Trophoblast cell (in vitro differentiated cells and primary cell): ENCODE data around the gene MFSD1.

Experiments
- DNase-seq, 2 donors: peaks; one replicate each; pipeline ENCODE4 v3.0.0-alpha.2; 2016
- H2AFZ ChIP-seq: 2 replicates; pipeline ENCODE4 v1.6.1; 2013; ENCODE audit warnings: low read length, moderate library complexity, mild to moderate bottlenecking; ENCODE audit not compliant: insufficient read depth, poor library complexity
- H2AK5ac ChIP-seq: 2 replicates; pipeline ENCODE4 v1.6.1; 2013; ENCODE audit warnings: mild to moderate bottlenecking, low read length
- H2BK120ac ChIP-seq: 2 replicates; pipeline ENCODE4 v1.6.1; 2013; ENCODE audit warnings: low read length, mild to moderate bottlenecking, moderate library complexity; ENCODE audit not compliant: insufficient read depth, poor library complexity
- H2BK12ac ChIP-seq: 2 replicates; pipeline ENCODE4 v1.6.1; 2013; ENCODE audit warnings: mild to moderate bottlenecking, low read length, moderate library complexity
- H2BK5ac ChIP-seq: 2 replicates; pipeline ENCODE4 v1.6.1; 2013; ENCODE audit warnings: low read length, low read depth, moderate library complexity, mild to moderate bottlenecking; ENCODE audit not compliant: poor library complexity
- H3K14ac ChIP-seq: 2 replicates; pipeline ENCODE4 v1.6.1; 2013; ENCODE audit warnings: mild to moderate bottlenecking, low read length
- H3K18ac ChIP-seq: 2 replicates; pipeline ENCODE4 v1.6.1; 2013; ENCODE audit warnings: mild to moderate bottlenecking, low read length
- H3K23ac ChIP-seq: 2 replicates; pipeline ENCODE4 v1.6.1; 2013; ENCODE audit warnings: low read length
- H3K27ac ChIP-seq: 2 replicates; pipeline ENCODE4 v1.5.1; 2013; ENCODE audit warnings: low read depth, mild to moderate bottlenecking, inconsistent platforms, low read length, moderate library complexity
- H3K27me3 ChIP-seq: 2 replicates; pipeline ENCODE4 v1.6.1; 2013; ENCODE audit warnings: inconsistent platforms, mild to moderate bottlenecking, low read length, moderate library complexity; ENCODE audit not compliant: insufficient read depth
- H3K36me3 ChIP-seq, 2 experiments: 1 replicate in 1 of 2; 2 replicates in 1 of 2; pipeline ENCODE4 v1.6.1; 2013; ENCODE audit warnings: low read length in 2 of 2, mild to moderate bottlenecking in 2 of 2, moderate library complexity in 1 of 2; ENCODE audit not compliant: insufficient read depth in 2 of 2, control insufficient read depth in 1 of 2
- H3K4ac ChIP-seq: 2 replicates; pipeline ENCODE4 v1.6.1; 2013; ENCODE audit warnings: low read depth, mild to moderate bottlenecking, low read length, moderate library complexity
- H3K4me1 ChIP-seq, 2 experiments: 1 replicate in 1 of 2; 2 replicates in 1 of 2; pipeline ENCODE4 v1.6.1; 2013; ENCODE audit warnings: low read length in 2 of 2, mild to moderate bottlenecking in 2 of 2, moderate library complexity in 1 of 2; ENCODE audit not compliant: insufficient read depth in 2 of 2, control insufficient read depth in 1 of 2
- H3K4me2 ChIP-seq: 2 replicates; pipeline ENCODE4 v1.6.1; 2013; ENCODE audit warnings: inconsistent platforms, mild to moderate bottlenecking, low read length, moderate library complexity
- H3K4me3 ChIP-seq: 2 replicates; pipeline ENCODE4 v1.5.1; 2013; ENCODE audit warnings: mild to moderate bottlenecking, low read depth, low read length, inconsistent platforms
- H3K79me1 ChIP-seq: one replicate; pipeline ENCODE4 v1.6.1; 2013; ENCODE audit warnings: low read length
- H3K79me2 ChIP-seq: 2 replicates; pipeline ENCODE4 v1.6.1; 2013; ENCODE audit warnings: low read length, mild to moderate bottlenecking; ENCODE audit not compliant: control insufficient read depth, insufficient read depth, poor library complexity
- H3K9ac ChIP-seq: 2 replicates; pipeline ENCODE4 v1.6.1; 2013; ENCODE audit warnings: mild to moderate bottlenecking, low read length
- H3K9me3 ChIP-seq: 2 replicates; pipeline ENCODE4 v1.6.1; 2013; ENCODE audit warnings: low read depth, mild to moderate bottlenecking, control low read depth, inconsistent platforms, low read length; ENCODE audit not compliant: insufficient read depth
- H4K12ac ChIP-seq: 2 replicates; pipeline ENCODE4 v1.6.1; 2013; ENCODE audit warnings: low read depth, mild to moderate bottlenecking, low read length, moderate library complexity
- H4K8ac ChIP-seq: 2 replicates; pipeline ENCODE4 v1.6.1; 2013; ENCODE audit warnings: low read depth, mild to moderate bottlenecking, low read length, moderate library complexity
- H4K91ac ChIP-seq: one replicate; pipeline ENCODE4 v1.6.1; 2013; ENCODE audit warnings: low read depth, mild to moderate bottlenecking, low read length, moderate library complexity
- WGBS: extraction: QIAGEN DNeasy Blood & Tissue Kit; methylation state at CpG from one replicate; pipeline ENCODE4 v1.1.7; 2013; ENCODE audit warnings: missing lambda C conversion rate; ENCODE audit not compliant: insufficient read length, insufficient coverage; ENCODE audit errors: extremely low coverage; 5-methylcytosine and 5-hydroxymethylcytosine counted together

The MFSD1 gene

DNA sequence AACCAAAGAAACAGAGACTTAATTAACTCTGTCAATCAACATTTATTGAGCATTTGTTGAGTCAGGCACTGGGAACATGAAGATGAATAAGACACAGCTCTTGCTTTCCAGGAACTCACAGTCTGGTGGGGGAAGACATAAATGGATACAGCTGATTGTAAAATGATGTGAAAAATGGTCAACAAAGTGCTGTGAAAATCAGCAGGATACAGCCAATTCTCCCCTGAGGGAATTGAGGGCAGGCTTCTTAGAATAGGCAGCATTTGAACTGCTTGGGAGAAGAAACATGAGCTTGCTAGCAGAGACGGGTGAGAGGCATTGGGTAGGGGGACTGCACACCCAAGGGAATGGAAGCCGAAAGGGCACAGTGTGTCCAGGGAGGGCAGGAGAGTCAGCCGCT is 41.1 kb downstream of the MFSD1 start:
- H3K4me3 ChIP-seq, result no peak overlapping the region
- H3K18ac ChIP-seq, result no peak overlapping the region
- no peak overlapping the region for H3K4me2 ChIP-seq
- H2BK5ac ChIP-seq, result no peak overlapping the region
- H4K91ac ChIP-seq, result no peak overlapping the region
- no peak overlapping the region for H3K27ac ChIP-seq
- H3K27me3 ChIP-seq, result no peaks in the 10 kb centered on the region
- WGBS, result no CpG with 5 or more reads among the region's 3 CpGs
- DNase-seq, result no peak
- no peak overlapping the region for H3K14ac ChIP-seq
- H3K9me3 ChIP-seq, result no peaks in the 10 kb centered on the region
- H2AFZ ChIP-seq, result no peak overlapping the region
- H3K79me2 ChIP-seq, result no peaks in the 10 kb centered on the region
- H3K23ac ChIP-seq, result no peak overlapping the region
- H3K36me3 ChIP-seq, result no peaks in the 10 kb centered on the region
- H4K8ac ChIP-seq, result no peak overlapping the region
- H3K9ac ChIP-seq, result no peak overlapping the region
- no peaks in the 10 kb centered on the region for H3K4me1 ChIP-seq
- H4K12ac ChIP-seq, result no peak overlapping the region
- no peaks in the 10 kb centered on the region for H3K79me1 ChIP-seq
- H2AK5ac ChIP-seq, result no peak overlapping the region
- H3K4ac ChIP-seq, result no peak overlapping the region
- no peak overlapping the region for H2BK12ac ChIP-seq
- no peak overlapping the region for H2BK120ac ChIP-seq

DNA sequence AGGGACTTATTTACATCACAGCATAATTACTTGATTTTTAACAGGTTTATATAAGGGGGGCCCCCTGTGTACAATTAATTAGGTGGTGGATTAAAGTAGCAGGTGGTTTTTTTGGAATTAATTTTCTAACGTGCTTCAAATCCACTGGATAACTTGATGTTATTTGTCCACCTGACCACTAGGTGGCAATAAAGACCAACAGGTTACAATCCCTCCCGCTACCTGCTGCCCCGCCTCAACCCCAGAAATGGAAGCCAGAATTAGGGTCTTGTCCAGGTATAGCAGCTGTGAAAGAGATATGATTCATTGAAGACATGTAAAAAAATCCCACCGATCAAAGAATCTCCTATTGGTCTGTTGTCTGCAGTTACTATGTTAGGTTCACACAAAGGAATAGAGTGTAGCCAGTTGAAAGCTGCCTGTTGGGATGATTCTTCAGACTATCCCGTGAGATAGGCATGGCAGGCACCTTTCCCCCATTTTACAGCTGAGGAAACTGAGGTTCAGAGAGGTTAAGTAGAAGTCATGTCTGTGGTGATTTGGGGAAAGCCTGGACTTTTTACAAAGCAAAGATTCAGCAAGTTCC is 44.0 kb downstream of the MFSD1 start:
- H4K8ac ChIP-seq, result no peak overlapping the region
- no peak overlapping the region for H3K4me2 ChIP-seq
- H3K4me3 ChIP-seq, result no peak overlapping the region
- no CpG with 5 or more reads among the region's 5 CpGs for WGBS
- H3K79me1 ChIP-seq, result no peaks in the 10 kb centered on the region
- H3K9me3 ChIP-seq, result no peaks in the 10 kb centered on the region
- no peak overlapping the region for H2BK120ac ChIP-seq
- no peak overlapping the region for H4K12ac ChIP-seq
- no peak overlapping the region for H3K9ac ChIP-seq
- no peak overlapping the region for H2BK5ac ChIP-seq
- no peak overlapping the region for H2AK5ac ChIP-seq
- DNase-seq, result peak in 1 of 2 donors; percentile 59
- no peaks in the 10 kb centered on the region for H3K36me3 ChIP-seq
- no peak overlapping the region for H3K27ac ChIP-seq
- H3K18ac ChIP-seq, result no peak overlapping the region
- H3K4me1 ChIP-seq, result no peaks in the 10 kb centered on the region
- no peak overlapping the region for H2AFZ ChIP-seq
- no peak overlapping the region for H3K4ac ChIP-seq
- H3K79me2 ChIP-seq, result no peaks in the 10 kb centered on the region
- no peak overlapping the region for H3K23ac ChIP-seq
- no peak overlapping the region for H3K14ac ChIP-seq
- no peak overlapping the region for H4K91ac ChIP-seq
- H3K27me3 ChIP-seq, result no peaks in the 10 kb centered on the region
- H2BK12ac ChIP-seq, result no peak overlapping the region

DNA sequence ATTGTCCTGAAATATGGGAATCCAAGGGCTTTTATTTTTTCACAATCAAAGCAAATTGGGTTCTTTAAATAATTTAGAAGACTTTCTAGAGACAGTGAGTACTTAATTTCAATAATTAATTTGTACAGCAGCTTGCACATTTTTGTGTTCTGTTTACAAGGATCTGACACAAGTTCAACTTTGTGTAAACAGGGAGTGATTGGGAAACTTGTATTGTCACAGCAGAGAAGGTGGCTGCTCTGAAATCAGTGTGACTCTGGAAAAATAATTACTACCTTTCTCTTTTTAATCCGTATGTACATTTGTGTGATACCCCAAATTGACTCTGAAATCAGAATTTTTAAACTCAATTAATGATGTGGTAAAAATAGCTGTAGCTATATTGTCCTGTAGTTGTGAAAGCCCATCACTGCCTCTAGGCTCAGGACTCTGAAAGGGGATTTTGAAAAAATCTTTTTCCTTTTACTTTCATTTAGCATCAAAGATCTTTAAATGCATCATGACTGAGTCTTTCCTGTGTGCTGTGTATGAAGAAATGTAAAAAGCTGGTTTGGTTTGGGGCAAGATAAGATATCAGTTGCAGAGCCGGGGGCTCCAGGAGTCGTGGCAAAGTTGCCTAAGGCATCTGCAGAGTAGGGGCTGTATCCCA is 45.1 kb downstream of the MFSD1 start:
- Histone ChIP-seq H2BK12ac (no peak overlapping the region), H3K4me1 (no peaks in the 10 kb centered on the region), H4K12ac (no peak overlapping the region), H3K4ac (no peak overlapping the region), H3K4me3 (no peak overlapping the region), H2BK5ac (no peak overlapping the region), H3K4me2 (no peak overlapping the region), H3K9me3 (no peaks in the 10 kb centered on the region), H3K79me2 (no peaks in the 10 kb centered on the region), H3K14ac (no peak overlapping the region), H2AK5ac (no peak overlapping the region), H3K18ac (no peak overlapping the region), H4K91ac (no peak overlapping the region), H2AFZ (no peak overlapping the region), H3K9ac (no peak overlapping the region), H3K79me1 (no peaks in the 10 kb centered on the region), H4K8ac (no peak overlapping the region), H3K23ac (no peak overlapping the region), H3K36me3 (no peaks in the 10 kb centered on the region), H2BK120ac (no peak overlapping the region), H3K27ac (no peak overlapping the region), H3K27me3 (no peaks in the 10 kb centered on the region)
- WGBS, result no CpG with 5 or more reads among the region's 3 CpGs
- no peak for DNase-seq

DNA sequence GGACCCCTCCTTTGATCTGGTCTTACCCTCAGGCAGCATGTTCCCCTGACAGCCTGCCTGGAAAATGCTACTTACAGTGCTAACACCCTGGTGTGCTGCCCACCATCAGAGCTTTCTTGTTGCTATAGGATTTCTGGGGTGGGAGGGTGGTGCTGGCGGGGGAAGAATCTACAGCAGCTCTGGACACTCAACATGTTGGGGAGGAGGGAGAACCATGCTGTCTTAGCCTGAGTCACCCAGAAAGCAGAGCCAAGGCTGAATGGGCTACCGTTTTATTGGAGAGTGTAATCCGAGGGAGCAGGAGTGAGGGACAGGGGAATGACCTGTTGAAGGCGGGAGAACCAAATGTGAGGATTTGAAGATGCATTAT is 45.6 kb downstream of the MFSD1 start:
- H3K4ac ChIP-seq, result no peak overlapping the region
- no peaks in the 10 kb centered on the region for H3K27me3 ChIP-seq
- H2AK5ac ChIP-seq, result no peak overlapping the region
- no peak overlapping the region for H4K12ac ChIP-seq
- no peak overlapping the region for H4K91ac ChIP-seq
- H3K36me3 ChIP-seq, result no peaks in the 10 kb centered on the region
- no peak overlapping the region for H3K14ac ChIP-seq
- H3K23ac ChIP-seq, result no peak overlapping the region
- H3K4me2 ChIP-seq, result no peak overlapping the region
- no peak overlapping the region for H4K8ac ChIP-seq
- WGBS, result no CpG with 5 or more reads among the region's 4 CpGs
- no peak overlapping the region for H3K4me3 ChIP-seq
- H3K27ac ChIP-seq, result no peak overlapping the region
- no peaks in the 10 kb centered on the region for H3K4me1 ChIP-seq
- no peaks in the 10 kb centered on the region for H3K79me1 ChIP-seq
- no peak overlapping the region for H3K9ac ChIP-seq
- H2BK12ac ChIP-seq, result no peak overlapping the region
- no peak for DNase-seq
- no peak overlapping the region for H3K18ac ChIP-seq
- H2BK120ac ChIP-seq, result no peak overlapping the region
- H3K79me2 ChIP-seq, result no peaks in the 10 kb centered on the region
- no peaks in the 10 kb centered on the region for H3K9me3 ChIP-seq
- H2BK5ac ChIP-seq, result no peak overlapping the region
- no peak overlapping the region for H2AFZ ChIP-seq
